K562 (cell line): ENCODE data around the gene NUDT9. TPM values are rescaled to one million over a fixed set of nuclear protein-coding genes. Genes with fewer than 3 reads are reported as not detected.

ENCODE experiments used
- ADNP ChIP-seq: fragments of 200-800 bp; sonication (Bioruptor generic); IDR thresholded peaks from 2 replicates; pipeline ENCODE4 v1.6.1; 2016; ENCODE audit warnings: missing genetic modification characterization, missing compliant biosample characterization
- FOXP1 ChIP-seq: sonication (generic); formaldehyde crosslinking; IDR thresholded peaks from 2 replicates; pipeline ENCODE4 v1.8.0; 2022; ENCODE audit warnings: mild to moderate bottlenecking, missing genetic modification reagents
- GTF2B ChIP-seq: IDR thresholded peaks from 2 replicates; pipeline ENCODE4 v1.6.1; 2011; ENCODE audit not compliant: insufficient read length; ENCODE audit errors: extremely low read depth
- HIVEP1 ChIP-seq: fragments of 250-450 bp; sonication (Bioruptor Pico); IDR thresholded peaks from 2 replicates; pipeline ENCODE4 v1.4.0; 2020; ENCODE audit warnings: mild to moderate bottlenecking
- MAFK ChIP-seq: IDR thresholded peaks from 2 replicates; pipeline ENCODE4 v1.6.1; 2011; ENCODE audit warnings: low read length, improper control_type of control experiment
- TAL1 ChIP-seq: fragments of 450-650 bp; IDR thresholded peaks from 2 replicates; pipeline ENCODE4 v1.6.1; 2016; ENCODE audit warnings: mild to moderate bottlenecking
- ZBTB33 ChIP-seq: sonication (generic); formaldehyde crosslinking; IDR thresholded peaks from 2 replicates; pipeline ENCODE4 v1.8.1; 2023; ENCODE audit warnings: mild to moderate bottlenecking, missing genetic modification reagents
- ZNF280B ChIP-seq: fragments of 250-450 bp; sonication (Bioruptor Pico); IDR thresholded peaks from 2 replicates; pipeline ENCODE4 v1.5.1; 2021; ENCODE audit warnings: mild to moderate bottlenecking
- polyA plus RNA-seq, 8 experiments: library from polyadenylated mRNA; depleted of rRNA in 4 of 8; stranded (reverse) in 5 of 8; unstranded in 3 of 8; fragments of >200 nt; fragmentation: Nextera tagmentation in 2 of 8; fragmentation: Illumina TruSeq in 1 of 8; extraction: Ambion mirVana in 2 of 8; extraction: Trizol in 1 of 8; gene quantifications; 2 replicates each; pipeline versions ENCODE4 v1.2.1 to v1.2.3, GENCODE V29; 2011 to 2014; ENCODE audit warnings: inconsistent platforms in 1 of 8, missing spikeins in 1 of 8
- total RNA-seq, 7 experiments: library from RNA; depleted of rRNA in 6 of 7; stranded (reverse); fragments of >200 nt in 6 of 7; fragmentation: Illumina TruSeq in 2 of 7; extraction: Trizol in 2 of 7; gene quantifications; 2 replicates each; pipeline versions ENCODE4 v1.2.1 to v1.2.3, GENCODE V29; 2011 to 2021; ENCODE audit warnings: low replicate concordance in 1 of 7
- TF ChIP-seq, protein P1 (sequence below): fragments of 450-650 bp; formaldehyde crosslinking; IDR thresholded peaks from 2 replicates; pipeline ENCODE4 v1.4.0; 2022; ENCODE audit warnings: mild to moderate bottlenecking, moderate library complexity

NUDT9 gene
- total and polyA plus RNA-seq, 9 of the 15 experiments (the other 6 are each of a cell fraction or from before 2014, with no cell fraction given), result 8.5 to 20.8 (median 18.0) TPM

DNA sequence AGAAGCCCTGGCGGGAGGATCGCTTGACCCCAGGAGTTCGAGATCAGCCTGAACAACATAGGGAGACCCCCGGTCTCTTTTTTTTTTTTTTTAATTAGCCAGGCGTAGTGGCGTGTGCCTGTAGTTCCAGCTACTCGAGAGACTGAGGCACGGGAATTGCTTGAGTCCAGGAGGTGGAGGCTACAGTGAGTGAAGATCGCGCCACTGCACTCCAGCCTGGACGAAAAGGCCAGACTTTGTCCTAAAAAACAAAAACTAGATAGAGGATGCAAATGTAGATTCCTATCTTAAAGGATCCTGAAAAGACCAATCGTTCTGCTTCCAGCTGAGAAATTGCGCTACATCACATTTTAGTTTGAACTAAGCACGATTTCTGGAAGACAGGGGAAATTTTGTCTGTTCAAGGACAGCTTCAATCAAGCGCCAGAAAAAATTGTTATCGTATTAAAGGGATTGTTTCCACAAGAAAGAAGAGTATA, 30.8 kb upstream of the NUDT9 start (continued):
- TF ChIP-seq GTF2B (no peak), ZBTB33 (CRISPR knock-in tag) (no peak), FOXP1 (CRISPR knock-in tag) (no peak), TAL1 (no peak), ZNF280B (CRISPR knock-in tag) (no peak), HIVEP1 (CRISPR knock-in tag) (no peak), MAFK (no peak), ADNP (tag) (peak; percentile 85)
- TF ChIP-seq, protein P1, sequence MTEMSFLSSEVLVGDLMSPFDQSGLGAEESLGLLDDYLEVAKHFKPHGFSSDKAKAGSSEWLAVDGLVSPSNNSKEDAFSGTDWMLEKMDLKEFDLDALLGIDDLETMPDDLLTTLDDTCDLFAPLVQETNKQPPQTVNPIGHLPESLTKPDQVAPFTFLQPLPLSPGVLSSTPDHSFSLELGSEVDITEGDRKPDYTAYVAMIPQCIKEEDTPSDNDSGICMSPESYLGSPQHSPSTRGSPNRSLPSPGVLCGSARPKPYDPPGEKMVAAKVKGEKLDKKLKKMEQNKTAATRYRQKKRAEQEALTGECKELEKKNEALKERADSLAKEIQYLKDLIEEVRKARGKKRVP (CRISPR knock-in tag), result no peak
